Caco-2 (cell line): Measurements from ENCODE around the gene ZNF487. TPM values are rescaled to one million over a fixed set of nuclear protein-coding genes. Genes with fewer than 3 reads are reported as not detected.

Experiments used
- BruUV-seq: library from RNA; stranded (reverse); fragments of 400-500 nt; replicated peaks from 2 replicates; lab custom pipeline; 2021; lab: Mats Ljungman, UMichigan
- CTCF ChIA-PET: fragments of 300-600 bp; sonication (Branson Sonifier 250); formaldehyde crosslinking; loops from one replicate; lab custom pipeline; 2022; ENCODE audit warnings: antibody characterized with exemption; lab: Charles Lee
- POLR2A ChIA-PET: fragments of 300-600 bp; sonication (Branson Sonifier 250); formaldehyde crosslinking; loops from one replicate; lab custom pipeline; 2022; ENCODE audit warnings: antibody characterized with exemption; lab: Charles Lee
- DNase-seq, 2 experiments: peaks; one replicate each; pipeline versions ENCODE4 v3.0.0 to v3.0.0-alpha.2; 2020 to 2022
- H3K27me3 ChIP-seq: replicated peaks from 2 replicates; pipeline ENCODE4 v1.6.0; 2011; ENCODE audit warnings: low read length; ENCODE audit not compliant: control insufficient read depth, insufficient read depth
- H3K36me3 ChIP-seq: 2 replicates; pipeline ENCODE4 v1.5.1; 2011; ENCODE audit warnings: low read length; ENCODE audit not compliant: control insufficient read depth, insufficient read depth
- H3K4me1 ChIP-seq: fragments of 250-450 bp; sonication (Bioruptor Pico); 2 replicates; pipeline ENCODE4 v1.5.1; 2020; ENCODE audit warnings: mild to moderate bottlenecking
- H3K4me3 ChIP-seq: 2 replicates; pipeline ENCODE4 v1.5.1; 2011; ENCODE audit warnings: low read depth, mild to moderate bottlenecking, control low read depth, low read length
- H3K9me3 ChIP-seq: fragments of 250-450 bp; sonication (Bioruptor Pico); 2 replicates; pipeline ENCODE4 v1.5.1; 2020; ENCODE audit warnings: mild to moderate bottlenecking, moderate library complexity
- H3K27ac Mint-ChIP-seq: one replicate; pipeline ENCODE4 v1.8.0; 2022; ENCODE audit warnings: mixed read lengths; ENCODE audit not compliant: unreplicated experiment
- H3K27me3 Mint-ChIP-seq: one replicate; pipeline ENCODE4 v1.8.0; 2022; ENCODE audit warnings: mixed read lengths; ENCODE audit not compliant: insufficient read depth, unreplicated experiment
- H3K36me3 Mint-ChIP-seq: one replicate; pipeline ENCODE4 v1.8.0; 2022; ENCODE audit warnings: mild to moderate bottlenecking, mixed read lengths; ENCODE audit not compliant: insufficient read depth, unreplicated experiment
- H3K4me1 Mint-ChIP-seq: one replicate; pipeline ENCODE4 v1.8.0; 2022; ENCODE audit warnings: low read depth, mixed read lengths; ENCODE audit not compliant: unreplicated experiment
- H3K4me3 Mint-ChIP-seq: one replicate; pipeline ENCODE4 v1.8.0; 2022; ENCODE audit warnings: mild to moderate bottlenecking, moderate library complexity, mixed read lengths; ENCODE audit not compliant: unreplicated experiment
- H3K9me3 Mint-ChIP-seq: one replicate; pipeline ENCODE4 v1.8.0; 2022; ENCODE audit warnings: mixed read lengths; ENCODE audit not compliant: unreplicated experiment
- intact Hi-C: fragments of 100-400 bp; cut with micrococcal nuclease; formaldehyde crosslinking; loops from one replicate; pipeline ENCODE4 v1.10.0; 2022; ENCODE audit not compliant: unreplicated experiment
- total RNA-seq: library from RNA; stranded (reverse); gene quantifications from 2 replicates; pipeline ENCODE4 v1.2.3, GENCODE V29; 2022
- TF ChIP-seq, protein P1 (sequence below), 2 experiments: fragments of 200-600 bp in 1 of 2; IDR thresholded peaks; 1 replicate in 1 of 2; 2 replicates in 1 of 2; pipeline versions ENCODE4 v1.5.1 to v1.8.0; 2011 to 2022; ENCODE audit warnings: antibody characterized with exemption in 1 of 2, control low read depth in 1 of 2, inconsistent platforms in 1 of 2, low read depth in 1 of 2, low read length in 1 of 2, mild to moderate bottlenecking in 1 of 2, moderate library complexity in 1 of 2; ENCODE audit not compliant: insufficient read depth in 1 of 2, severe bottlenecking in 1 of 2, unreplicated experiment in 1 of 2

The ZNF487 gene
- total RNA-seq, 1 experiment from 2014 or later = 6.5 TPM

- H3K27ac Mint-ChIP-seq = peak overlapping the region; percentile 68
- no peaks in the 10 kb centered on the region for H3K27me3 Mint-ChIP-seq
- H3K27me3 ChIP-seq = no peaks in the 10 kb centered on the region
- H3K36me3 ChIP-seq = peaks cover 32% of the 10 kb centered on the region
- peaks cover 33% of the 10 kb centered on the region for H3K4me1 ChIP-seq
- intact Hi-C loops = loop anchor here (1.0 kb wide), 1 partner anchor 72 kb away; no protein-coding TSS in a partner anchor
- H3K9me3 ChIP-seq = no peaks in the 10 kb centered on the region
- no peak overlapping the region for H3K4me3 ChIP-seq
- TF ChIP-seq, protein P1, sequence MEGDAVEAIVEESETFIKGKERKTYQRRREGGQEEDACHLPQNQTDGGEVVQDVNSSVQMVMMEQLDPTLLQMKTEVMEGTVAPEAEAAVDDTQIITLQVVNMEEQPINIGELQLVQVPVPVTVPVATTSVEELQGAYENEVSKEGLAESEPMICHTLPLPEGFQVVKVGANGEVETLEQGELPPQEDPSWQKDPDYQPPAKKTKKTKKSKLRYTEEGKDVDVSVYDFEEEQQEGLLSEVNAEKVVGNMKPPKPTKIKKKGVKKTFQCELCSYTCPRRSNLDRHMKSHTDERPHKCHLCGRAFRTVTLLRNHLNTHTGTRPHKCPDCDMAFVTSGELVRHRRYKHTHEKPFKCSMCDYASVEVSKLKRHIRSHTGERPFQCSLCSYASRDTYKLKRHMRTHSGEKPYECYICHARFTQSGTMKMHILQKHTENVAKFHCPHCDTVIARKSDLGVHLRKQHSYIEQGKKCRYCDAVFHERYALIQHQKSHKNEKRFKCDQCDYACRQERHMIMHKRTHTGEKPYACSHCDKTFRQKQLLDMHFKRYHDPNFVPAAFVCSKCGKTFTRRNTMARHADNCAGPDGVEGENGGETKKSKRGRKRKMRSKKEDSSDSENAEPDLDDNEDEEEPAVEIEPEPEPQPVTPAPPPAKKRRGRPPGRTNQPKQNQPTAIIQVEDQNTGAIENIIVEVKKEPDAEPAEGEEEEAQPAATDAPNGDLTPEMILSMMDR (IDR thresholded peaks at IDR 0.05; ENCODE audit: insufficient read depth in 1 of 2, low read depth in 1 of 2, low read length in 1 of 2, severe bottlenecking in 1 of 2, unreplicated experiment in 1 of 2) = no peak
- BruUV-seq = no TSS peak
- POLR2A ChIA-PET = interaction anchor here (1.3 kb wide), 1 partner anchor 19 kb away, joined by 6 read pairs; the partner anchor contains the start of gene HNRNPF
- no peak for DNase-seq
- H3K9me3 Mint-ChIP-seq = no peaks in the 10 kb centered on the region
- peaks cover 100% of the 10 kb centered on the region for H3K36me3 Mint-ChIP-seq
- H3K4me3 Mint-ChIP-seq = peak overlapping the region; percentile 4
- CTCF ChIA-PET = interaction anchor here (0.6 to 1.5 kb wide), 3 partner anchors 44 to 416 kb away, joined by 3 to 6 read pairs (median 4); no protein-coding TSS in a partner anchor
- H3K4me1 Mint-ChIP-seq = peaks cover 60% of the 10 kb centered on the region
Measured at GRCh38 chr10:43390333-43390732, 46.6 kb upstream of the ZNF487 start.

GRCh38 chr10:43390759-43391158, 46.2 kb upstream of the ZNF487 start:
- H3K9me3 Mint-ChIP-seq = no peaks in the 10 kb centered on the region
- POLR2A ChIA-PET = interaction anchor here (1.3 kb wide), 1 partner anchor 18 kb away, joined by 6 read pairs; the partner anchor contains the start of gene HNRNPF

GRCh38 chr10:43391496-43391895, 45.4 kb upstream of the ZNF487 start:
- intact Hi-C loops = no loop called here
- BruUV-seq = no TSS peak
- Histone ChIP-seq H3K27me3 (no peaks in the 10 kb centered on the region), H3K4me3 (no peak overlapping the region), H3K36me3 (peaks cover 37% of the 10 kb centered on the region), H3K9me3 (no peaks in the 10 kb centered on the region), H3K4me1 (peaks cover 37% of the 10 kb centered on the region)
- TF ChIP-seq, protein P1 (IDR thresholded peaks at IDR 0.05; ENCODE audit: insufficient read depth in 1 of 2, low read depth in 1 of 2, low read length in 1 of 2, severe bottlenecking in 1 of 2, unreplicated experiment in 1 of 2) = no peak
- ChIA-PET POLR2A (interaction anchor here (1.3 kb wide), 1 partner anchor 18 kb away, joined by 6 read pairs; the partner anchor contains the start of gene HNRNPF), CTCF (interaction anchor here (0.6 to 1.5 kb wide), 2 partner anchors 24 to 126 kb away, joined by 3 to 4 read pairs; no protein-coding TSS in a partner anchor)
- Mint-ChIP-seq H3K4me3 (no peak overlapping the region), H3K4me1 (peaks cover 59% of the 10 kb centered on the region), H3K27me3 (no peaks in the 10 kb centered on the region), H3K27ac (peak overlapping the region; percentile 68), H3K36me3 (peaks cover 100% of the 10 kb centered on the region), H3K9me3 (no peaks in the 10 kb centered on the region)
- no peak for DNase-seq

More at GRCh38 chr10:43390759-43391158, 46.2 kb upstream of the ZNF487 start:
- peaks cover 37% of the 10 kb centered on the region for H3K4me1 ChIP-seq
- Mint-ChIP-seq H3K4me1 (peaks cover 60% of the 10 kb centered on the region), H3K27me3 (no peaks in the 10 kb centered on the region), H3K27ac (peak overlapping the region; percentile 68), H3K36me3 (peaks cover 100% of the 10 kb centered on the region), H3K4me3 (peak overlapping the region; percentile 4)
- peak in 1 of 2 experiments; percentile 66 for DNase-seq
- intact Hi-C loops = loop anchor here (1.0 kb wide), 1 partner anchor 72 kb away; no protein-coding TSS in a partner anchor
- TF ChIP-seq, protein P1 (IDR thresholded peaks at IDR 0.05; ENCODE audit: insufficient read depth in 1 of 2, low read depth in 1 of 2, low read length in 1 of 2, severe bottlenecking in 1 of 2, unreplicated experiment in 1 of 2) = peak; percentile 55 to 71
- H3K9me3 ChIP-seq = no peaks in the 10 kb centered on the region
- H3K4me3 ChIP-seq = no peak overlapping the region
- H3K27me3 ChIP-seq = no peaks in the 10 kb centered on the region
- H3K36me3 ChIP-seq = peaks cover 36% of the 10 kb centered on the region
- CTCF ChIA-PET = interaction anchor here (0.6 to 1.5 kb wide), 3 partner anchors 44 to 416 kb away, joined by 3 to 6 read pairs (median 4); no protein-coding TSS in a partner anchor
- no TSS peak for BruUV-seq
